Epithelial cell of proximal tubule (primary cell): ENCODE results near the gene SIGMAR1. TPM values are rescaled to one million over a fixed set of nuclear protein-coding genes. Genes with fewer than 3 reads are reported as not detected.

Source experiments
- DNase-seq: peaks from one replicate; pipeline ENCODE4 v3.0.0-alpha.2; 2011; ENCODE audit warnings: low read depth
- H3K4me3 ChIP-seq: 2 replicates; pipeline ENCODE4 v1.5.1; 2011; ENCODE audit warnings: low read depth, mild to moderate bottlenecking, low read length
- CTCF ChIP-seq: conservative IDR thresholded peaks from 2 replicates; pipeline ENCODE4 v1.5.1; 2012; ENCODE audit warnings: low read depth, mild to moderate bottlenecking, low read length
- total RNA-seq: library from RNA; depleted of rRNA; stranded (reverse); fragments of >200 nt; gene quantifications from 2 replicates; pipeline ENCODE4 v1.2.3, GENCODE V29; 2015

The SIGMAR1 gene
- total RNA-seq, 1 donor from 2014 or later, result 97.9 TPM

- no peak for DNase-seq
- no peak overlapping the region for H3K4me3 ChIP-seq
- TF ChIP-seq CTCF, result no peak
Measured at GRCh38 chr9:34591917-34592866, 45.4 kb downstream of the SIGMAR1 start.

- no peak overlapping the region for H3K4me3 ChIP-seq
- DNase-seq, result no peak
- TF ChIP-seq CTCF, result peak; percentile 84
Measured at GRCh38 chr9:34591248-34591916, 46.2 kb downstream of the SIGMAR1 start.

- TF ChIP-seq CTCF, result no peak
- no peak overlapping the region for H3K4me3 ChIP-seq
- DNase-seq, result no peak
Measured at GRCh38 chr9:34590381-34591247, 47.0 kb downstream of the SIGMAR1 start.

GRCh38 chr9:34589636-34590380 lies 47.8 kb downstream of the SIGMAR1 start, which contains the start of gene CNTFR:
CNTFR (minus strand) TSS chr9:34589724; CDS start chr9:34568981, 20,743 bp downstream.
- H3K4me3 ChIP-seq, result no peak within 1 kb of the TSS
- no peak for TF ChIP-seq CTCF

GRCh38 chr9:34588671-34589635 lies 48.6 kb downstream of the SIGMAR1 start:
- no peak for TF ChIP-seq CTCF
- no peak overlapping the region for H3K4me3 ChIP-seq
- DNase-seq, result no peak

More at GRCh38 chr9:34589636-34590380, 47.8 kb downstream of the SIGMAR1 start, which contains the start of gene CNTFR:
- no peak for DNase-seq
